Muscle of back (tissue), 11 donors: ENCODE measurements around the gene SOAT2. TPM values are rescaled to one million over a fixed set of nuclear protein-coding genes. Genes with fewer than 3 reads are reported as not detected.
A peak's percentile ranks its signal among the peaks of the same experiment; 100 is the strongest.
"Not testable (repeated sequence)": the region's sequence is repeated elsewhere in the genome, so short reads cannot be mapped to it uniquely, and the experiment has no call there.

Experiments
- DNase-seq, 3 donors: peaks; one replicate each; pipeline versions ENCODE4 v3.0.0 to v3.0.0-alpha.2; 2013
- polyA plus RNA-seq, 10 donors: library from polyadenylated mRNA; unstranded; fragments of 120-200 nt; gene quantifications; one replicate each; pipeline ENCODE4 v1.2.1, GENCODE V29; 2013; ENCODE audit not compliant: insufficient read length in 10 of 10

The SOAT2 gene
- polyA plus RNA-seq, 10 donors: 0.12 to 0.45 (median 0.22) TPM; not detected in 2

- DNase-seq: no peak
Measured at GRCh38 chr12:53133722-53134121, 30.4 kb downstream of the SOAT2 start.

DNA sequence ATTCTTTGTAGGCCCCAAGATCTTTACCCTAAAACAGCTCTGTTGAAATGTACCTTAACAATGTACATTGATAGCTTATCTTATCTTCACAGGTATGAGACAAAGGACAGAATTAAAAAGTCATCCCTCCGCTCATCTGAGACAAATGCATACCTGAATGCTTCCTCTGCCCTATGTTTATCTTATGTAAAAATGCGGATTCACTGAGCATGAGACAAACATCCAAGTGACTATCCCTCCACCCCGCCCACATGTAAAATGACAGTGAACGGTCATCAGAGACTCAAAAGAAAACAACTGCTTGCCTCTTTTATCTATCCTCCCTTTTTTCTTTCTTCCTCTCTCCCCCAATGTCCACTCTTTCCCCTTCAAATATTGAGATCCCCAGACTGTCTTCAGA lies 40.1 kb downstream of the SOAT2 start:
- no peak for DNase-seq

DNA sequence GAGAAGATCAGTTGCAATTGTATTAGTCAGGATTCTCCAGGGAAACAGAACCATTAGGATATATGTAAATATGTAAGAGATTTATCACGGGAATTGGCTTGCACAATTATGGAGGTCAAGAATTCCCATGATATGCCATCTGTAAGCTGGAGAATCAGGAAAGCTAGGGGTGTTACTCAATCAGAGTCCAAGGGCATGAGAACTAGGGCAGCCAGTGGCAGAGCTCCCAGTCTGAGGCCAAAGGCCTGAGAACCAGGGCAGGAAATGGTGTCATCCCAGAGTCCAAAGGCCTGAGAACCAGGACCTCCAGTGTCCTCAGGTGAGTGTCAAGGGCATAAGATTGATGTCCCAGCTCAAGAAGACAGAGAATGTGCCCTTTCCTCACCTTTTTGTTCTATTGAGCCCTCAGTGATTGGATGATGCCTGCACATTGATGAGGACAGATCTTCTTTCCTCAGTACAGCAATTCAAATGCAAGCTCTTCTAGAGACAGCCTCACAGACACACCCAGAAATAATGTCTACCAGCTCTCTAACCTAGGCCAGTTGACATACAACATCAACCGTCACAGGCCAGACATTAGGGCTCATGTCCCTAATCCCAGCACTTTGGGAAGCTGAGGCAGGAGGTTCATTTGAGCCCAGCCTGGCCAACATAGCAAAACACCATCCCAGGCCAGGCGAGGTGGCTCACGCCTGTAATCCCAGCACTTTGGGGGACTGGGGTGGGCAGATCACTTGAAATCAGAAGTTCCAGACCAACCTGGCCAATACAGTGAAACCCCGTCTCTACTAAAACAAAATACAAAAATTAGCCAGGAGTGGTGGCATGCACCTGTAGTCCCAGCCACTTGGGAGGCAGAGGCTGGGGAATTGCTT lies 42.3 kb downstream of the SOAT2 start:
- no peak for DNase-seq

GRCh38 chr12:53147181-53147580 lies 43.9 kb downstream of the SOAT2 start:
- DNase-seq: no peak

- DNase-seq: no peak
Measured at GRCh38 chr12:53147653-53148052, 44.4 kb downstream of the SOAT2 start.

DNA sequence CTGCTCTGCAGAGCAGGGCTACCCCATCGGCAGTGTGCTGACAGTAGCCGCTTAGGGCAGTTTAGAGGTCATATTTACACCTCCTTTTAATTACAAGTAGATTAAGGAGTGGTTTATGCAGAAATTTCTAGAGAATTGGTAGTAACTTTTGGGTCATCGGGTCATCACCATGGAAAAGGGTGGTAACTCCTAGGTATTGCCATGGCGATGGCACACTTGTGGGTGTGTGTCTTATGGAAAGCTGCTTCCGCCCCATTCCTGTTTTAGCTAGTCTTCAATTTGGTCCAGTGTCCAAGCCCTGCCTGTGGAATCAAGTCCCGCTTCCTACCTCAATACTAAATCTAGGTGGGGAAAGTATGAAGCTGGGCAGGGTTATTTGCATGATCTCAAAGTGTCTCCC lies 47.8 kb downstream of the SOAT2 start:
- no peak for DNase-seq

DNA sequence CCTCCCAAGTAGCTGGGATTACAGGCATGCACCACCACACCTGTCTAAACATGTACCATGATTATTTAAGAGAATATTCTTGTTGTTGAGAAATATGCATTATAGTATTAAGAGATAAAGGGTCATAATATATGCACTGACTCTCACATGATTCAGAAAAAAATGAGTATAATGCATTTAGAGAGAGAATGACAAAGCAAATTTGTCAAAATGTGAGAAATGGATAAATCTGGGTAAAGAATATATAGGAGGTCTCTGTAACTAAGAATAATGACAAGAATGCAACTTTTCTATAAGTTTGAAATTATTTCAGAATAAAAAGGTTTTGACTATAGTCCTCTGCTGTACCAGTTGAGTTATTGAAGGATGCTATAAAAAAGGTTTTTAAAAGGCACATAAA lies 49.1 kb downstream of the SOAT2 start:
- no peak for DNase-seq

DNA sequence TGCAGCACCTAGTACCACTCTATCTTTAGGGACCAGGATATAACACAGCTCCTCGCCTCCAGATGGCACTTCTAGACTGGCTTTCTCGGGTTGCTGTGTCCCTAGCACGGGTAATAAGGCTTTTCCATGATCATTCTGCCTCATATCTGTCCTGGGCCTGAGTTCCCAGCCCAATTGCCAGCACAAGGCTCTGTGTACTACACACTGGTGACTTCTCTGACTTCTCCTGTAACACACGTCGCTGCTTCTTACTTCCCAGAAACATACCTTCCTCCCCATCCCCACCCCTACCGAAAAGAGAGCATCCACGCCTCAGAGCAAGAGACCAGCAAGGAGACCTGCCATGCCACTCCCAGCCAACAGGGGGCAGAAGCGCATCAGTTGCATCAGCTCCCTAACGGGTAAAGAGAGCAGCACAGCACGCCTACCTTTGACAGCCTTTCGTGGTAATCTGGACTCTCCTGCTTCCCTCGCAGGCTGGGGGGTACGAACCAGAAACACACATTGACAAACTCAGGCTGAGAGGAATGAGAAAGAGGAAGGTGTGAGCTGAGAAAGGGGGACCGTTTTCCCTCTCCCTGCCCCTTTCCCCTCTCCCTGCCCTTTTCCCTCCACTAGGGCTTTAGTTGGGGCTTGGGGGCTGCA lies 56.0 kb downstream of the SOAT2 start:
- peak; percentile 61 to 82 (median 71) for DNase-seq

DNA sequence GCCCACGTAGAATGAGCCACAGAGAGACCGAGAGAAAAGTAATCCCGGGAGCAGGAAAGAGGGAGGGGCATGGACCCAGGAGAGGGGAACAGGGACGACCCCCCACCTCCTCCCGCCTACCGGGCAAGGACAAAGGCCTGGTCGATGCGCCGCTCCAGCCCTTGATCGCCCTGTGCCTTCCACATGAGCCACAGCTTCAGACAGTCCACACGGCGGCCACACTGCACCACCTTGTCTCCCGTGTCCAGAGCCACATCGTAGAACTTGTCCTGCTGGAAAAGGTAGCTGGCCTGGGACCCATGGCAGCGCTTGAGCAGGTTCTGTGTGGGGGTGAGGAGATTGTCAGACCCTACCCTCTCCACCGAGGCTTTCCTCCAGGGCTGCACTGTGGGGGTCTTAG lies 56.7 kb downstream of the SOAT2 start:
- no peak for DNase-seq

GRCh38 chr12:53160673-53161072 lies 57.4 kb downstream of the SOAT2 start:
- DNase-seq: no peak

GRCh38 chr12:53161119-53161911 lies 58.0 kb downstream of the SOAT2 start:
- DNase-seq: no peak

- DNase-seq: not testable (repeated sequence)
Measured at GRCh38 chr12:53163008-53163407, 59.7 kb downstream of the SOAT2 start.

- no peak for DNase-seq
Measured at GRCh38 chr12:53166837-53167236, 63.6 kb downstream of the SOAT2 start.

DNA sequence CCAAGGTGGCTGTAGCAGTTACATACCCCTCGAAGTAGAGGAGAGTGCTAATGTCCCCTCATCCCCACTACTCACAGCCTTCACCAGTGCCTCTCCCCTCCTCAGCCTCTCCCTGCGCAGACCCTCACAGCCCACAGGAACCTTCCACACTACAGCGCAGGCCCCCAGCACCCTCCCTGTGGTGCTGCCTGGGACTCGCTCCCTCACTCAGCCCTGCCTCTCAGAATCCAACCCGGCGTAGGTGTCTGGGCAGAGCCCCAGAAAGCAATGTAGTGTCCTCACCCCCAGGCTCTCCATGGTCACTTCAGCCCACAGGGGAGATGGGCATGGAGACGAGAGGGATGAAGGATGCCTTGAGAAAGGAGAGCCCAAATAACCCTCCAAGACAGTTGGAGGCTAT lies 66.4 kb downstream of the SOAT2 start:
- no peak for DNase-seq

DNA sequence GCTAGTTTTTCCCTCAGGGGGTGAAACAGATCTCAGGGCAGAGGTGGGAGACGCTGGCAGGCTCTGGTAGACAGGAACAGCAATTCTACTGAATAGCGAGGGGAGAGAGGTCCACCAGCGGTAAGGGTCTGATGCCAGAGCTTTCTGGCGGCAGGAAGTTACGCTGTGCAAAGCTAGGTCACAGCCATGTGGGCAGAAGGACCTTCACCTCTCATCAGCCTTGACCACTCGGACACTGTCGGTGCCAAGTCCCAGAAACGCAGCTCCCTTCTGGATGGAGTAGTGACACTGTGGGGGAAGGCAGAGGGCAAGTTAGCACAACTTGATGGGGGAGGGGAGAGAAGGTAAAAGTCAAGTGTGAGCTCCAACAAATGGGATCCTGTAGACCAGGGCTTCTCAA lies 66.9 kb downstream of the SOAT2 start:
- no peak for DNase-seq

DNA sequence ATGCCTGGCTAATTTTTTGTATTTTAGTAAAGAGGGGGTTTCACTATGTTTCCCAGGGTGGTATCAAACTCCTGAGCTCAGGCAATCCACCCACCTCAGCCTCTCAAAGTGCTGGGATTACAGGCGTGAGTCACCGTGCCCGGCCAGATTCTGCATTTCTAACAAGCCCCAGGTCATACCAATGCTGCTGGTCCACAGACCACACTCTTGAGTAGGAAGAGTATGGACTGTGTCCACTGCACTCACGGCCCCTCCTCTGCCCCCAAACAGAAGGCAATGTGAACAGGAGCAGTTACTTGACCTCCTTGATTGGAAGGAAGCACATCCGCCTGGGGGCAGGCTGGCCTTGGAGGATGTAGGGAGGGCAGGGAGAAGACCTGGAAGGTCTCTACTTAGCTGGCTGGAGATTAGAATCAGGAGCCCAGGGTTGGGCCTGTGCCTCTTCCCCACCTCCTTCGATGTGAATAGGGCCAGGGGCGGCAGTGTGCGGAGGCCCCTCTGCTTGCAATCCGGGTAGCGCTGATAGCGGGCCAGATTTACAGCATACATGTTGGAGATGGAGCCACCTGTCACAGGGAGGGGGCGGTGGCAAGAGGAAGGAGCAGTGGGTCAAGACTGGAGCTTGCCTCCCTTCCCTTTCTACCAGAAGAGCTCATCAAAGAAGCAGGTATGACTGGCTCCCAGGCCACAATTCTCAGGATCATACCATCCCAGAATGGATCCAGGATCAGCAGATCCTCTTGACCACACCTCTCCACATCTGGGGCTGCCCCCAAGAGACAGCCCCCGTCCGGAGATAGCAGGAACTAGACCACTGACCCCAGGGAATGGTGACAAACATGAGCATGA lies 67.8 kb downstream of the SOAT2 start:
- no peak for DNase-seq

- DNase-seq: no peak
Measured at GRCh38 chr12:53171725-53172329, 68.5 kb downstream of the SOAT2 start.

DNA sequence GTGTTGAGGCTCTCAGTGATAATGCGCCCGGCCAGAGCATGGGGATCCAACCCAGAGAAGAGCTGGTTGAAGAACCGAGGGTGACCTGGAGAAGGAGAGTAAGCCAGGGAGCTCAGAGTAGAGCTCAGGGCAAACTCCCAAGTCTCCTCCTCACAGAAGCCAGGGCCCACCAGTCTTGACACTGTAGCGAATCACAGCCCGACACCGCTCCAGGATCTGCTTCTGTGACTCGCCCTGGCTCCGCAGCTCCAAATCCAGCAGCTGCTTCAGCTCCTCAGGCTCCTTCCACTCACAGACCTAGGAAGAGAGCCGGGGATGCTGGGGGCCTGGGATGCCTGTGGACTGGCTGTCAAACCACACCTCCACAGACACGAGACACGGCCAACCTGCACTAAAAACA lies 69.1 kb downstream of the SOAT2 start:
- no peak for DNase-seq

GRCh38 chr12:53173085-53173715 lies 69.9 kb downstream of the SOAT2 start:
- DNase-seq: no peak
